ENCODE measurements around the gene ARL6IP5.

ARL6IP5 gene

DNA sequence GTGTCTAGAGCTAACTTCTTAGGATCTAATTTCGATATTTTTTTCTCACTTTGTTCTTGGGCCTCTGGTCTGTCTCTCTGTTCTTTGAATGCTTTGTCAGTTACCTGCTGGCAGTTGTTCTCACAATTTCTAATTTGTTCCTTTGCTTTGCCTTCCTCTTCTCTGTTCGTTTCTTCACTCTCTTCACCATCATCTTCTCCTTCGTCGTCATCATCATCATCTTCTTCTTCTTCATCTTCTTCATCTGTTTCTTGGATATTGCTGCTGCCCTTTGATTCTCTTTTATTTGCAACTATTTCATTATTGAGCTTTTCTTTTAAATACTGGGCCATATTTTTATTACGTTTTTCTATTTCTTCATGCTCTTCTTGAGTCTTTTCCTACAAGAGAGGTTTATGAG lies 34.9 kb downstream of the ARL6IP5 start:
- no peak for DNase-seq

DNA sequence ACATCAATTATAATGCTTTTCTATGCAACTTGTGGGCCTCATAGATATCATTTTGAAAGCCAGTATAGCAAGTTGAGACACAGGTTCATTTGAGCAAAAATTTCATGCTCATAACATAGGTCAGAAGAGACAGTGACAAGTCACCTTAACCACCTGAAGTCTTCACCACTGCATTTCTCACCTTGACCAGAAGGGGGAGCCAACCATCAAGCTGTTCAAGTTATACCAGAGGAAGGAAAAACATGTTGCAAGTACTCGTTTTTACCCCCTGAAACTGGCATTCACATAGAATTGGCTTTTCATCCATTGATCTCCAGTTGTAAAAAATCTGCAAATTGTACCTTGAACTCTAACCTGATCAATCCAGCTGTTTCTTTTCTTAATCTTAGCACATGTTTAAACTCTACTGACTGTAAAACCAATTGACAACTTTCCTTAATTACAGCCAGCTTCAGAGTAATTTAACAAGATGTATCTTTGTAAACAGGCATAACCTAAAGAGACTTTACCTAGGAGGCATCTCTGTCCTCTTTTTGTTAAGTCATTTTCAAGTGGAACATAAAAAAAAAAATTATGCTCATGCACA lies 36.2 kb downstream of the ARL6IP5 start:
- peak; percentile 55 to 69 for DNase-seq

- DNase-seq = no peak
These were observed 36.8 kb downstream of the ARL6IP5 start for GRCh38 chr3:69121513-69121912.

GRCh38 chr3:69121950-69122349 lies 37.2 kb downstream of the ARL6IP5 start:
- DNase-seq = no peak

DNA sequence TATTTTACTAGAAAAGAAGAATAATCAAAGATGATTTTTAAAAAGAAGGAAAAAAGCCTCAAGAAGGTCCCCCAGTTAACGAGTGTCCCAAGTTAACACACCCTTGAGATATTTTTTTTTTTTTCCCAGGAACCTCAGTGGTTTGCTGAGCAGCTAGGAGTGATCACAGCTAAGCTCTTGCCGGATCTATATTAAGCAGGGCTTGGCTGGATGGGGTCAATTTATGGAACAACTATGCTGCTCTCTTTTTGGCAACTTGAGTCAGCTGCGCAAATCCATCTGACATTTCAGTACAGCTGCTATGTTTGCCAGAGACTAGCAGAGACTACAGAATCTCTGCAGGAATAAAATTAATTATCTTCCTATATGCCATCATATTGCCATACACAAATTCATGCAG lies 37.7 kb downstream of the ARL6IP5 start, which contains the start of gene LMOD3:
LMOD3 (minus strand) TSS at position 193 of the 400 bp plus-strand sequence. CDS start 209 bp downstream, outside the sequence.
- DNase-seq = no peak

- DNase-seq = no peak
These were observed 41.5 kb downstream of the ARL6IP5 start for GRCh38 chr3:69126216-69126615.

DNA sequence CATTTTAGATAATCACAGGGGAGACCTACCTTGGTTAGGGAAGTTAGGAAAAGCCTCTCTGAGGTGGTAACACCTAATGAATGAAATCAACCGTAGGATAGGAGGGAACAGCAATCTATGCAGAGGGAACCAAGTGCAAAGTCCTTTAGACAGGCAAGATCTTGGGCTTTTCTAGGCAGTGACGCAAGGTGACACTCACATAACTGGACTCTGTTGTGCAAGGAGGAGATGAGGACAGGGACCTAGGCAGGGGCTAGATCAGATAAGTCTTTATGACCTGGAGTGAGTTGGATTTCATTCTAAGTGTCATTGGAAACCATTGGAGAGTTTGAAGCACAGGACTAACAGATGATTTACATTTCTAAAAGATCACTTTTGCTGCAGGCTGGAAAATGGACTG lies 42.3 kb downstream of the ARL6IP5 start:
- no peak for DNase-seq

GRCh38 chr3:69128509-69128908 lies 43.8 kb downstream of the ARL6IP5 start:
- DNase-seq = no peak

DNA sequence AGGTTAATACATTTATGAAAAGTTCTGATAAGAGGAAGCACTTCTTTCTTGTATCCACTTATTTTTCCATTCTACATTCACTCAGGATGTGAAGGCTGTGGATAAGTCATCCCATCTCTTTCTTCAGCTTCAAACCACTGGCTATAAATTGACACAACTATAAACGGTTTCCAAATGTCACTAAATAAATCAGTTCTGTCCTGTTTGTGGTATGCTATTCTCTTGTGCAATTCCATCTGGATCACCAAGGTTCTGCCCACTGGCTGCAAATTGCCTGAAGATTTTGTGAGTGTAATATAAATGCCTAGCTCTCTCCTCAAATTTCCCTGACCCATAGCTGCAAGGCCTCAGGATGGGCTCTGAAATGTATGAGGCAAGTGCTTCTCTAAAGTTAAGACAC lies 44.8 kb downstream of the ARL6IP5 start:
- no peak for DNase-seq

DNA sequence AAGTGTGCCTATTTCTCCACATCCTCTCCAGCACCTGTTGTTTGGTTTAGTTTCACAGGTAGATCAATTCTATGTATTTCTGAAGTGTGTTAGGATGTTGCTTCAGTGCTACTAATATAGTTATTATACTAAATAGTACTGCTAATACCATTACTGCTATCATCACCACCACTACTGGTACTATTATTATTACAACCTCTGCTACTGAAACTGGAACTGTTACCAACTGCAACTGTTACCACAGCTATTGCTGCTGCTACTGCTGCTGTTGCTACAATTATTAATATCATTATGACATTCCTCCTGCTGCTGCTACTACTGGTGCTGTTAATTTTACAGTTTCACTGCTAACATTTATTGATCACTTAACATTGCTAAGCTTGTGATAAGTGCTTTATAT lies 46.0 kb downstream of the ARL6IP5 start:
- DNase-seq = no peak

DNA sequence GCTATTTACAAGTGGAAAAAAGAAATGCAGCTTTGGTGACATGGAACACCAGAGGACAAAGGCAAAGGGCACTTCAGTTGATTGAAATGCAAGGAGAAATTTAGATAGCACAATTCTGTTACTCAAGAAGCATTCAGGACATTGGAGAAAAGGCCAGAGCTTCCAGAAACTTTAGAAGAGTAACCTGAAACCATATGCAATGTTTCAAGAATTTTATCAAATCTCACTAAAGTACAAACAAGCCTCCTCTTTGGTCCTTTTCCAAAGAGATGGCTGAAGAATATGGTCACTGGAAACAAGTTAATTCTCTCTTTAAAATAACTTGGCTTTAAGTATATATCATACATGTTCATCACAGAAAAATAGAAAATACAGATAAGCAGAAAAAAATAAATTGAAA lies 52.3 kb downstream of the ARL6IP5 start:
- no peak for DNase-seq

GRCh38 chr3:69137412-69137811 lies 52.7 kb downstream of the ARL6IP5 start:
- no peak for DNase-seq

- DNase-seq = no peak
These were observed 56.6 kb downstream of the ARL6IP5 start for GRCh38 chr3:69141313-69141712.

DNA sequence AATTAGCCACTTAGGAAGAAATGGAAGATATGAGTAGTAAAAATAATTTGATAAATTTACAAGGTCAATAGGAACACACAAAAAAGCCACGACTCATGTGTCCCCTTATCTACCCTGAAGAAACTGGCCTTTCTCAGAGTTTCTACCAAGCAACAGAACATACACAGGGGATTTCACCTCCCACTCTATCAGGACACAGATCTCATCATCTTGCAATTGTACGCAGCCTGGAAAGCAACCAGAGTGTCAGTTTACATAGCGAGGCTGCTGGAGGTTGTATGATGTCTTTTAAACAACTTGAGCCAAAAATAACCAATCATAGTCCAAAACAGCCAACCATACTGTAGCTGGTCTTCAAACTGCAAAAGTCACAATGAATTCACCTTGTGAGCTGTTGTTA lies 57.4 kb downstream of the ARL6IP5 start:
- DNase-seq = no peak

GRCh38 chr3:69142797-69143454 lies 58.2 kb downstream of the ARL6IP5 start:
- DNase-seq = no peak

GRCh38 chr3:69143612-69144011 lies 58.9 kb downstream of the ARL6IP5 start:
- peak in 1 of 2 experiments; percentile 55 for DNase-seq

DNA sequence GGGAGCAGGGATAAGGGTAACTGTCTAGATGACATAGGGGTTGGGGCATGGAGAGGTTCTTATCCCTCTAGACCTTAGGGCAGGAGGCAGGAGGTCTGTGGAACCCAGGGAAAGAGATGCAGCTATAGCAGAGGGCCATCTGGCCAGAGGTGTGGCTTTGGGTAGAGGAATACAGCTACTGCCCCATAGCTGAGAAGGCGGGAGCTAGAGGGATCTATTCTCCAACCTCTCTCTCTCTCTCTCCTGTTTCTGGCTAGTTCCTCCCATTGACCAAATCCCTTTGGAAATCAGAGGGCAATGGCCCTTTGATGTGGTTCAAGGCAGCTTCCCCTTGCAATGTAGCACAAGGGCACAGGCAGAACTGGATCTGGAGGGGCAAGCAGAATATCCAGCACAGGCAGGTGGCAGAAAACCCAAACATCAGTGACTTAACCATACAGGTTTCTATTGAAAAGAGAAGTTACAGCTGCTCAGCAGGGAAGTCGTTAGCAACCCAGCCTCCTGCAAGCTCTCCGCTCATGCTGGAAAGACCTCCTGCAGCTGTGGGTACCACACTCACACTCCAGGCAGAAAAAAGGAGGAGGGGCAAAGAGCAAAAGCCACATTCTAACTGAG lies 60.0 kb downstream of the ARL6IP5 start:
- peak; percentile 6 to 71 for DNase-seq

GRCh38 chr3:69145688-69146087 lies 61.0 kb downstream of the ARL6IP5 start:
- no peak for DNase-seq

DNA sequence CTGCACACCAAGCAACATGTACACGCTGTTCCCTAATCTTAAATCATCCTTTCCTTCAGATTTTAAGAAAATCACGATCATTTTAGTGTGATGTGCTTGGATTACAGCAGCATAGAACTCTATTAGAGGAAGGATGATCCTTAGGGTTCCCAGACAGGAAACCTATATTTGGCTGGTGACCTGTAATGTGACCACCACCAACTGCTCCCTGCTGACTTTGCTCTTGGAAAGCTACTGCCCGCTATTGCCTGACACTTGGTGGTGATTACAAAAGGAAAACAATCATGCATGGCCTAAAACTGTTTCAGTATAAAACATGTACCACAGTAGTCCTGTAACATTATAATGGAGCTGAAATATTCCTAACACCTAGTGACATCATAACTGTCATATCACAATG lies 64.8 kb downstream of the ARL6IP5 start:
- no peak for DNase-seq
